ENCODE results near the gene ELMO3. TPM values are rescaled to one million over a fixed set of nuclear protein-coding genes. Genes with fewer than 3 reads are reported as not detected.

The ELMO3 gene
- total and polyA plus RNA-seq, 4 donors: 1.7 to 3.8 (median 3.1) TPM

- Histone ChIP-seq H3K36me3 (ENCODE audit: control insufficient read depth in 4 of 4, insufficient read depth in 3 of 4, low read depth in 1 of 4, low read length in 3 of 4) (peaks cover 7 to 19% (median 17%) of the 10 kb centered on the region in 4 donors), H3K4me3 (ENCODE audit: low read depth in 1 of 3, low read length in 3 of 3) (peak overlapping the region; percentile 81 to 98 (median 93)), H3K27ac (ENCODE audit: low read depth in 1 of 2, low read length in 2 of 2) (peak overlapping the region; percentile 49 to 70), H3K4me1 (ENCODE audit: control insufficient read depth in 4 of 4, insufficient read depth in 4 of 4, low read length in 3 of 4) (peaks cover 2 to 47% (median 30%) of the 10 kb centered on the region in 4 donors), H3K9ac (ENCODE audit: low read depth in 1 of 2, low read length in 2 of 2) (peak overlapping the region in 1 of 2 donors; percentile 63), H3K27me3 (ENCODE audit: control insufficient read depth in 4 of 4, insufficient read depth in 4 of 4, low read length in 3 of 4) (no peaks in the 10 kb centered on the region), H3K9me3 (ENCODE audit: control insufficient read depth in 4 of 4, low read length in 3 of 4) (no peaks in the 10 kb centered on the region)
- no peak for DNase-seq (ENCODE audit: low spot score)
- no peak for TF ChIP-seq CTCF (IDR thresholded peaks at IDR 0.05; ENCODE audit: low read depth, low read length, missing input control)
- TF ChIP-seq YY1 (IDR thresholded peaks at IDR 0.05): no peak
- TF ChIP-seq REST (IDR thresholded peaks at IDR 0.05): no peak
- TF ChIP-seq TAF1 (conservative IDR thresholded peaks at IDR 0.05): no peak
- no peak for TF ChIP-seq RAD21 (IDR thresholded peaks at IDR 0.05)
- TF ChIP-seq NR2F2 (IDR thresholded peaks at IDR 0.05): no peak
- TF ChIP-seq EGR1 (IDR thresholded peaks at IDR 0.05; ENCODE audit: low read depth in 2 of 2): no peak
- TF ChIP-seq ZBTB33 (IDR thresholded peaks at IDR 0.05): no peak
- no peak for TF ChIP-seq GABPA (IDR thresholded peaks at IDR 0.05 in 1 of 2, conservative IDR thresholded peaks at IDR 0.05 in 1 of 2)
- no peak for TF ChIP-seq RXRA (IDR thresholded peaks at IDR 0.05)
- no peak for TF ChIP-seq JUND (IDR thresholded peaks at IDR 0.05)
- no peak for TF ChIP-seq FOXA2 (IDR thresholded peaks at IDR 0.05)
- no peak for TF ChIP-seq HNF4A (conservative IDR thresholded peaks at IDR 0.05)
- 22% methylated on average over 12 of the region's 12 CpGs for WGBS
Observed at GRCh38 chr16:67226295-67226803, 27.4 kb downstream of the ELMO3 start.

- Histone ChIP-seq H3K27me3 (ENCODE audit: control insufficient read depth in 4 of 4, insufficient read depth in 4 of 4, low read length in 3 of 4) (no peaks in the 10 kb centered on the region), H3K36me3 (ENCODE audit: control insufficient read depth in 4 of 4, insufficient read depth in 3 of 4, low read depth in 1 of 4, low read length in 3 of 4) (peaks cover 7 to 19% (median 17%) of the 10 kb centered on the region in 4 donors), H3K4me3 (ENCODE audit: low read depth in 1 of 3, low read length in 3 of 3) (peak within 1 kb of the TSS; percentile 81 to 98 (median 93)), H3K9me3 (ENCODE audit: control insufficient read depth in 4 of 4, low read length in 3 of 4) (no peaks in the 10 kb centered on the region), H3K9ac (ENCODE audit: low read depth in 1 of 2, low read length in 2 of 2) (peak within 1 kb of the TSS; percentile 84 to 93), H3K27ac (ENCODE audit: low read depth in 1 of 2, low read length in 2 of 2) (peak within 1 kb of the TSS; percentile 49 to 70), H3K4me1 (ENCODE audit: control insufficient read depth in 4 of 4, insufficient read depth in 4 of 4, low read length in 3 of 4) (peaks cover 2 to 47% (median 30%) of the 10 kb centered on the region in 4 donors)
- DNase-seq (ENCODE audit: low spot score): peak; percentile 99
- under 1% methylated on average over 46 of the region's 46 CpGs for WGBS
- no peak for TF ChIP-seq MAX (IDR thresholded peaks at IDR 0.05)
- no peak for TF ChIP-seq TAF1 (conservative IDR thresholded peaks at IDR 0.05)
- TF ChIP-seq EGR1 (IDR thresholded peaks at IDR 0.05; ENCODE audit: low read depth in 2 of 2): peak; percentile 93 to 97
- peak in 1 of 2 donors; percentile 32 for TF ChIP-seq HNF4A (conservative IDR thresholded peaks at IDR 0.05)
- TF ChIP-seq JUND (IDR thresholded peaks at IDR 0.05): peak in 1 of 2 donors; percentile 23
- TF ChIP-seq ZBTB33 (IDR thresholded peaks at IDR 0.05): peak; percentile 90
- peak; percentile 13 for TF ChIP-seq CTCF (IDR thresholded peaks at IDR 0.05; ENCODE audit: low read depth, low read length, missing input control)
- peak; percentile 85 for TF ChIP-seq FOXA1 (IDR thresholded peaks at IDR 0.05)
- peak; percentile 100 for TF ChIP-seq GABPA (IDR thresholded peaks at IDR 0.05 in 1 of 2, conservative IDR thresholded peaks at IDR 0.05 in 1 of 2)
- no peak for TF ChIP-seq ATF3 (IDR thresholded peaks at IDR 0.05)
- peak; percentile 92 for TF ChIP-seq SP1 (IDR thresholded peaks at IDR 0.05)
- TF ChIP-seq FOXA2 (IDR thresholded peaks at IDR 0.05): no peak
Observed at GRCh38 chr16:67226804-67227566, 28.1 kb downstream of the ELMO3 start, which contains the start of gene TMEM208. TMEM208 (plus strand) TSS chr16:67227130; CDS start chr16:67227219, 89 bp downstream.
